Thyroid gland (tissue), 4 donors: Measurements from ENCODE around the gene GNB2.

Source experiments
- POLR2A ChIP-seq, 2 donors: fragments of 450-650 bp; IDR thresholded peaks; one replicate each; pipeline ENCODE4 v1.6.1; 2017; ENCODE audit warnings: antibody characterized with exemption in 2 of 2, mild to moderate bottlenecking in 2 of 2, moderate library complexity in 1 of 2
- TF ChIP-seq, protein P1 (sequence below), 6 experiments: fragments of 200-600 bp in 3 of 6; fragments of 450-650 bp in 3 of 6; sonication (generic) in 3 of 6; IDR thresholded peaks; one replicate each; pipeline ENCODE4 v1.5.1; 2016 to 2019; ENCODE audit warnings: antibody characterized with exemption in 6 of 6, mild to moderate bottlenecking in 2 of 6, inconsistent platforms in 1 of 6, moderate library complexity in 1 of 6

- TF ChIP-seq, protein P1, sequence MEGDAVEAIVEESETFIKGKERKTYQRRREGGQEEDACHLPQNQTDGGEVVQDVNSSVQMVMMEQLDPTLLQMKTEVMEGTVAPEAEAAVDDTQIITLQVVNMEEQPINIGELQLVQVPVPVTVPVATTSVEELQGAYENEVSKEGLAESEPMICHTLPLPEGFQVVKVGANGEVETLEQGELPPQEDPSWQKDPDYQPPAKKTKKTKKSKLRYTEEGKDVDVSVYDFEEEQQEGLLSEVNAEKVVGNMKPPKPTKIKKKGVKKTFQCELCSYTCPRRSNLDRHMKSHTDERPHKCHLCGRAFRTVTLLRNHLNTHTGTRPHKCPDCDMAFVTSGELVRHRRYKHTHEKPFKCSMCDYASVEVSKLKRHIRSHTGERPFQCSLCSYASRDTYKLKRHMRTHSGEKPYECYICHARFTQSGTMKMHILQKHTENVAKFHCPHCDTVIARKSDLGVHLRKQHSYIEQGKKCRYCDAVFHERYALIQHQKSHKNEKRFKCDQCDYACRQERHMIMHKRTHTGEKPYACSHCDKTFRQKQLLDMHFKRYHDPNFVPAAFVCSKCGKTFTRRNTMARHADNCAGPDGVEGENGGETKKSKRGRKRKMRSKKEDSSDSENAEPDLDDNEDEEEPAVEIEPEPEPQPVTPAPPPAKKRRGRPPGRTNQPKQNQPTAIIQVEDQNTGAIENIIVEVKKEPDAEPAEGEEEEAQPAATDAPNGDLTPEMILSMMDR (IDR thresholded peaks at IDR 0.05), result no peak
- TF ChIP-seq POLR2A (IDR thresholded peaks at IDR 0.05), result no peak
Observed at GRCh38 chr7:100693312-100694097, 20.0 kb downstream of the GNB2 start.
